Loucy (cell line): ENCODE results near the gene MMP7.
"Not testable (repeated sequence)": the region's sequence is repeated elsewhere in the genome, so short reads cannot be mapped to it uniquely, and the experiment has no call there.

Source experiments
- H2AFZ ChIP-seq: fragments of 200-600 bp; sonication (generic); 2 replicates; pipeline ENCODE4 v1.6.0; 2016; ENCODE audit warnings: antibody characterized with exemption, mild to moderate bottlenecking, low read length, moderate library complexity
- H3F3A ChIP-seq: fragments of 200-600 bp; 2 replicates; pipeline ENCODE4 v1.6.0; 2016; ENCODE audit warnings: antibody characterized with exemption, low read depth, mild to moderate bottlenecking
- H3K27me3 ChIP-seq: fragments of 200-600 bp; sonication (generic); 2 replicates; pipeline ENCODE4 v1.6.1; 2014; ENCODE audit warnings: low read length, mild to moderate bottlenecking; ENCODE audit not compliant: insufficient read depth, poor library complexity, severe bottlenecking
- H3K36me3 ChIP-seq: fragments of 200-600 bp; sonication (generic); 2 replicates; pipeline ENCODE4 v1.6.1; 2016; ENCODE audit warnings: low read length; ENCODE audit not compliant: insufficient read depth
- H3K4me1 ChIP-seq: fragments of 200-600 bp; sonication (generic); 2 replicates; pipeline ENCODE4 v1.5.1; 2014; ENCODE audit warnings: low read length, mild to moderate bottlenecking; ENCODE audit not compliant: insufficient read depth, poor library complexity, severe bottlenecking
- H3K4me2 ChIP-seq: fragments of 200-600 bp; sonication (generic); 2 replicates; pipeline ENCODE4 v1.6.0; 2014; ENCODE audit warnings: antibody characterized with exemption, low read length, low read depth, mild to moderate bottlenecking; ENCODE audit not compliant: poor library complexity, severe bottlenecking
- H3K4me3 ChIP-seq: fragments of 200-600 bp; sonication (generic); 2 replicates; pipeline ENCODE4 v1.5.1; 2014; ENCODE audit warnings: low read length, mild to moderate bottlenecking, mixed read lengths; ENCODE audit not compliant: poor library complexity, severe bottlenecking
- H3K79me2 ChIP-seq: fragments of 200-600 bp; sonication (generic); 2 replicates; pipeline ENCODE4 v1.6.1; 2014; ENCODE audit warnings: low read length; ENCODE audit not compliant: insufficient read depth
- H3K9ac ChIP-seq: fragments of 200-600 bp; sonication (generic); 2 replicates; pipeline ENCODE4 v1.6.0; 2014; ENCODE audit warnings: mild to moderate bottlenecking, low read depth, low read length, moderate library complexity; ENCODE audit not compliant: poor library complexity, severe bottlenecking
- H3K9me2 ChIP-seq: fragments of 200-600 bp; sonication (generic); replicated peaks from 2 replicates; pipeline ENCODE4 v1.6.1; 2016; ENCODE audit warnings: low read depth, low read length, mixed read lengths
- H3K9me3 ChIP-seq: fragments of 200-600 bp; sonication (generic); 2 replicates; pipeline ENCODE4 v1.6.1; 2014; ENCODE audit warnings: mild to moderate bottlenecking, antibody characterized with exemption, low read length, low read depth; ENCODE audit not compliant: insufficient read depth
- H4K20me1 ChIP-seq: fragments of 200-600 bp; sonication (generic); 2 replicates; pipeline ENCODE4 v1.6.0; 2014; ENCODE audit warnings: antibody characterized with exemption, low read length, mild to moderate bottlenecking; ENCODE audit not compliant: insufficient read depth, poor library complexity, severe bottlenecking
- CTCF ChIP-seq: fragments of 200-600 bp; sonication (generic); conservative IDR thresholded peaks from 2 replicates; pipeline ENCODE4 v1.5.1; 2014; ENCODE audit warnings: mild to moderate bottlenecking, antibody characterized with exemption, low read length
- EZH2phosphoT487 ChIP-seq: fragments of 200-600 bp; IDR thresholded peaks from 2 replicates; pipeline ENCODE4 v1.6.1; 2018; ENCODE audit warnings: antibody characterized with exemption, mild to moderate bottlenecking, moderate library complexity, borderline replicate concordance

Gene MMP7

GRCh38 chr11:102510439-102511135 lies 20.0 kb downstream of the MMP7 start:
- no peaks in the 10 kb centered on the region for H3F3A ChIP-seq
- no peaks in the 10 kb centered on the region for H3K9me2 ChIP-seq
- H3K4me2 ChIP-seq: no peak overlapping the region
- H3K36me3 ChIP-seq: no peaks in the 10 kb centered on the region
- H3K4me1 ChIP-seq: no peaks in the 10 kb centered on the region
- H3K79me2 ChIP-seq: no peaks in the 10 kb centered on the region
- no peak overlapping the region for H3K4me3 ChIP-seq
- no peak overlapping the region for H2AFZ ChIP-seq
- H4K20me1 ChIP-seq: no peaks in the 10 kb centered on the region
- no peak for TF ChIP-seq CTCF
- no peak for TF ChIP-seq EZH2phosphoT487
- no peak overlapping the region for H3K9ac ChIP-seq
- H3K27me3 ChIP-seq: no peaks in the 10 kb centered on the region
- H3K9me3 ChIP-seq: no peaks in the 10 kb centered on the region

GRCh38 chr11:102502831-102503230 lies 27.7 kb downstream of the MMP7 start:
- H3K9me2 ChIP-seq, H3K36me3 ChIP-seq, H3K79me2 ChIP-seq, H3K4me3 ChIP-seq, H4K20me1 ChIP-seq, H3K4me1 ChIP-seq, H3F3A ChIP-seq, H3K9me3 ChIP-seq, H3K4me2 ChIP-seq, H2AFZ ChIP-seq, H3K9ac ChIP-seq, H3K27me3 ChIP-seq: not testable (repeated sequence)

GRCh38 chr11:102500829-102501228 lies 29.7 kb downstream of the MMP7 start:
- no peaks in the 10 kb centered on the region for H3K9me3 ChIP-seq
- H3K4me1 ChIP-seq: peaks cover 2% of the 10 kb centered on the region
- H3K36me3 ChIP-seq: no peaks in the 10 kb centered on the region
- H3K9me2 ChIP-seq: no peaks in the 10 kb centered on the region
- no peaks in the 10 kb centered on the region for H4K20me1 ChIP-seq
- H3K4me3 ChIP-seq: no peak overlapping the region
- no peak overlapping the region for H3K4me2 ChIP-seq
- TF ChIP-seq CTCF: no peak
- TF ChIP-seq EZH2phosphoT487: no peak
- no peaks in the 10 kb centered on the region for H3K27me3 ChIP-seq
- H3F3A ChIP-seq: no peaks in the 10 kb centered on the region
- no peak overlapping the region for H2AFZ ChIP-seq
- no peaks in the 10 kb centered on the region for H3K79me2 ChIP-seq
- no peak overlapping the region for H3K9ac ChIP-seq

- Histone ChIP-seq H3K27me3 (no peaks in the 10 kb centered on the region), H3K9me3 (no peaks in the 10 kb centered on the region), H4K20me1 (no peaks in the 10 kb centered on the region), H3K4me1 (peaks cover 6% of the 10 kb centered on the region), H3F3A (no peaks in the 10 kb centered on the region), H2AFZ (no peak overlapping the region), H3K9me2 (no peaks in the 10 kb centered on the region), H3K79me2 (no peaks in the 10 kb centered on the region), H3K4me3 (no peak overlapping the region), H3K36me3 (no peaks in the 10 kb centered on the region), H3K9ac (no peak overlapping the region), H3K4me2 (no peak overlapping the region)
- TF ChIP-seq CTCF (no peak), EZH2phosphoT487 (no peak)
Measured at GRCh38 chr11:102499931-102500330, 30.6 kb downstream of the MMP7 start.
